ENCODE measurements around the gene BCR. TPM values are rescaled to one million over a fixed set of nuclear protein-coding genes. Genes with fewer than 3 reads are reported as not detected.
A peak's percentile ranks its signal among the peaks of the same experiment; 100 is the strongest.

Gene BCR
- total and polyA plus RNA-seq, 2 of the 8 experiments (the other 6 are each of a cell fraction or from before 2014, with no cell fraction given) = 66.7 to 130 TPM

DNA sequence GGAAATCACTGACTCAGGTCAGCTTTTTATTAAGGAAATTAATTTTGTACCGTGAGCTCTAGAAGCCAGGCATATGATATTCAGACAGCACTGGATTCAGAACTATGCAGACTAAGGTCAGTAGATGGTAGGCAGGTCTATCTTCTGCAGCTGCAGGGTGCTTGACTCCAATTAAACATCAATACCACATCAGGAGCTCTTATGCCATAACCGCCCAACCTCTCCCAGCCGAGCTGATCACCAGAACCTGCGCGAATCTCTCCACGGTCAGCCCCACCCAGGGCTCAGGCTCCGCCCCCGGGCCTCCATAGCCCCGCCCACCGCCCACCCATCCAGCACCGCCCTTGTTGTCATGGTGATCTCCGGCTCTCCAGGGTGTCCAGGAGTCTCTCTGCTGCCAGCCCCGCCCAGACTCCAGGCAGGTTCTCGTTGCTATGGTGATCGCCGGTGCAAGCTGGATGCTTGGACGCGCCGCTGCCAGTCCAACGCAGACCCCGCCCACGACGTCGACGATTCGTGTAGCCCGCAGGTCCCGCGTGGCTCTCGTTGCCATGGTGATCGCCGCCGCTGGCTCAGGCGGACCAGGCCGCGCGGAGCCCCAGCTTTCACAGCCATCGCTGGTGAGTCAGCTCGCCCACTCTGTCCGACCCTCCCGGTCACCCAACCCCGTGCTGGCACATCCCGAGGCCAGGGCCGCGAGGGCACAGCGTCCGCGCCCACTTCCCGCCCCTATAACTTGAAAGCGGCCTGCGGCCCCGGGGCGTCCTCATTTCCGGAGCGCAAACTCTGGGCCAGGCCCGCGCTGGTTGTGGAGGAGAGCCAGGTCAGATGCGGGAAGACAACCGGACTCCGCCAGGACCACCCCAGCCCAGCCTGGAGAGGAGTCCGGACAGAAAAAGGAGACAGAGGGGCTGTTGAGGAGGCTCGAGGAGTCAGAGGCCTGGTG, 35.1 kb upstream of the BCR start, which contains the start of gene RAB36 (continued):
- TF ChIP-seq RFX5 (IDR thresholded peaks at IDR 0.05; ENCODE audit: borderline replicate concordance, low read depth, low read length) (no peak), RAD21 (IDR thresholded peaks at IDR 0.05 in 1 of 2, conservative IDR thresholded peaks at IDR 0.05 in 1 of 2; ENCODE audit: low read depth in 2 of 2, low read length in 2 of 2) (no peak), TCF12 (IDR thresholded peaks at IDR 0.05; ENCODE audit: low read depth, low read length) (no peak), HDAC2 (IDR thresholded peaks at IDR 0.05; ENCODE audit: borderline replicate concordance in 1 of 2, low read depth in 2 of 2, low read length in 2 of 2) (0 out of 4 replicates have a peak, but pooled peaks of 1 of the 2 experiments have one; percentile 83), SIRT6 (IDR thresholded peaks at IDR 0.05; ENCODE audit: low read length) (no peak), RBBP5 (IDR thresholded peaks at IDR 0.05; ENCODE audit: borderline replicate concordance, low read depth, low read length) (0 out of 2 replicates have a peak, but pooled peaks have one; percentile 46), ASH2L (IDR thresholded peaks at IDR 0.05; ENCODE audit: low read length) (peak; percentile 20), SIN3A (conservative IDR thresholded peaks at IDR 0.05 in 1 of 2, IDR thresholded peaks at IDR 0.05 in 1 of 2; ENCODE audit: low read depth in 1 of 2, low read length in 2 of 2) (peak in 1 of 2 experiments; percentile 92; a peak in 2 of 4 replicates), NANOG (IDR thresholded peaks at IDR 0.05; ENCODE audit: insufficient read depth, low read depth, low read length, poor library complexity, severe bottlenecking) (no peak), KDM4A (IDR thresholded peaks at IDR 0.05; ENCODE audit: low read depth, low read length, severe bottlenecking) (peak; percentile 52), SUZ12 (IDR thresholded peaks at IDR 0.05; ENCODE audit: low read length) (no peak), ZNF274 (IDR thresholded peaks at IDR 0.05; ENCODE audit: borderline replicate concordance, extremely low read depth, low read length) (no peak), CHD2 (IDR thresholded peaks at IDR 0.05; ENCODE audit: low read length) (no peak)
- TF ChIP-seq, protein P1, sequence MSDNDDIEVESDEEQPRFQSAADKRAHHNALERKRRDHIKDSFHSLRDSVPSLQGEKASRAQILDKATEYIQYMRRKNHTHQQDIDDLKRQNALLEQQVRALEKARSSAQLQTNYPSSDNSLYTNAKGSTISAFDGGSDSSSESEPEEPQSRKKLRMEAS (IDR thresholded peaks at IDR 0.05) = peak; percentile 73

Measured in H1 (cell line).